Activated T-helper 17 cell treated with anti-CD3 and anti-CD28 coated beads, Interleukin-2, amount 50 U/mL, for 72 hours (primary cell): ENCODE data around the gene ADH1B. TPM values are rescaled to one million over a fixed set of nuclear protein-coding genes. Genes with fewer than 3 reads are reported as not detected.

Experiments used
- total RNA-seq, 2 donors: library from RNA; stranded (reverse); gene quantifications; one replicate each; pipeline ENCODE4 v1.2.3, GENCODE V29; 2022

The ADH1B gene
- total RNA-seq, 2 donors from 2014 or later, result not detected

Other genes starting within 250 kb of the ADH1B start
- 100 to 1,000 TPM in 1 of 2 donors, 10 to 100 TPM in 1; 96.4 to 114 TPM for gene ADH5, start 232.6 kb downstream of the ADH1B start, total RNA-seq
- gene ADH4, start 177.1 kb downstream of the ADH1B start, total RNA-seq, result not detected
- gene ADH6, start 102.2 kb downstream of the ADH1B start, total RNA-seq, result not detected
- gene ADH1A, start 30.4 kb downstream of the ADH1B start, total RNA-seq, result not detected
- gene ADH1C, start 31.3 kb upstream of the ADH1B start, total RNA-seq, result not detected
- gene ADH7, start 113.9 kb upstream of the ADH1B start, total RNA-seq, result not detected
- gene C4orf17, start 189.6 kb upstream of the ADH1B start, total RNA-seq, result not detected
- gene TRMT10A, start 242.6 kb upstream of the ADH1B start, total RNA-seq, result 10 to 100 TPM; 10.1 to 10.5 TPM